Central memory CD8-positive, alpha-beta T cell (primary cell): ENCODE results near the gene MACF1.

Source experiments
- ATAC-seq: fragments of 150-1000 bp; cut with Tn5 transposase; replicated peaks from 2 replicates; pipeline ENCODE4 v1.10.0; 2022; ENCODE audit warnings: mild to moderate bottlenecking, moderate FRiP score, moderate number of reproducible peaks; ENCODE audit not compliant: poor library complexity, severe bottlenecking; ENCODE audit errors: extremely low read depth
- DNase-seq, 2 donors: peaks; one replicate each; pipeline ENCODE4 v3.0.0; 2021; ENCODE audit warnings: low spot score in 2 of 2
- H3K27ac Mint-ChIP-seq: one replicate; pipeline ENCODE4 v1.8.0; 2022; ENCODE audit warnings: low read depth, mild to moderate bottlenecking, moderate library complexity, mixed read lengths
- H3K27me3 Mint-ChIP-seq: one replicate; pipeline ENCODE4 v1.8.0; 2022; ENCODE audit warnings: mixed read lengths
- H3K36me3 Mint-ChIP-seq: one replicate; pipeline ENCODE4 v1.8.0; 2022; ENCODE audit warnings: mild to moderate bottlenecking, moderate library complexity, mixed read lengths; ENCODE audit not compliant: insufficient read depth
- H3K4me1 Mint-ChIP-seq: one replicate; pipeline ENCODE4 v1.8.0; 2022; ENCODE audit warnings: mixed read lengths
- H3K4me3 Mint-ChIP-seq: one replicate; pipeline ENCODE4 v1.8.0; 2022; ENCODE audit warnings: mild to moderate bottlenecking, moderate library complexity, mixed read lengths
- H3K9me3 Mint-ChIP-seq: one replicate; pipeline ENCODE4 v1.8.0; 2022; ENCODE audit warnings: mixed read lengths

Gene MACF1

GRCh38 chr1:39425151-39425550 is 220.7 kb downstream of the MACF1 start:
- ATAC-seq, result no peak
- H3K27me3 Mint-ChIP-seq, result no peaks in the 10 kb centered on the region
- DNase-seq, result no peak
- peaks cover 34% of the 10 kb centered on the region for H3K4me1 Mint-ChIP-seq
- H3K4me3 Mint-ChIP-seq, result no peak overlapping the region
- no peaks in the 10 kb centered on the region for H3K9me3 Mint-ChIP-seq
- H3K36me3 Mint-ChIP-seq, result peaks cover 73% of the 10 kb centered on the region
- peak overlapping the region; percentile 63 for H3K27ac Mint-ChIP-seq

- Mint-ChIP-seq H3K9me3 (no peaks in the 10 kb centered on the region), H3K4me1 (peaks cover 39% of the 10 kb centered on the region), H3K27ac (peak overlapping the region; percentile 63), H3K36me3 (peaks cover 77% of the 10 kb centered on the region), H3K27me3 (no peaks in the 10 kb centered on the region), H3K4me3 (no peak overlapping the region)
- ATAC-seq (no peak), DNase-seq (no peak)
Observed at GRCh38 chr1:39425634-39426033, 221.1 kb downstream of the MACF1 start.

GRCh38 chr1:39426346-39426745 is 221.9 kb downstream of the MACF1 start:
- no peaks in the 10 kb centered on the region for H3K27me3 Mint-ChIP-seq
- no peaks in the 10 kb centered on the region for H3K9me3 Mint-ChIP-seq
- ATAC-seq (no peak), DNase-seq (no peak)
- peaks cover 41% of the 10 kb centered on the region for H3K4me1 Mint-ChIP-seq
- H3K36me3 Mint-ChIP-seq, result peaks cover 79% of the 10 kb centered on the region
- H3K27ac Mint-ChIP-seq, result peak overlapping the region; percentile 35
- no peak overlapping the region for H3K4me3 Mint-ChIP-seq

GRCh38 chr1:39427374-39427773 is 222.9 kb downstream of the MACF1 start:
- H3K27me3 Mint-ChIP-seq, result no peaks in the 10 kb centered on the region
- H3K36me3 Mint-ChIP-seq, result peaks cover 78% of the 10 kb centered on the region
- ATAC-seq (no peak), DNase-seq (no peak)
- H3K27ac Mint-ChIP-seq, result peak overlapping the region; percentile 35
- no peaks in the 10 kb centered on the region for H3K9me3 Mint-ChIP-seq
- H3K4me1 Mint-ChIP-seq, result peaks cover 40% of the 10 kb centered on the region
- H3K4me3 Mint-ChIP-seq, result no peak overlapping the region

GRCh38 chr1:39427912-39428311 is 223.4 kb downstream of the MACF1 start:
- H3K27ac Mint-ChIP-seq, result no peak overlapping the region
- DNase-seq (no peak), ATAC-seq (no peak)
- H3K9me3 Mint-ChIP-seq, result no peaks in the 10 kb centered on the region
- peaks cover 38% of the 10 kb centered on the region for H3K4me1 Mint-ChIP-seq
- H3K36me3 Mint-ChIP-seq, result peaks cover 77% of the 10 kb centered on the region
- H3K4me3 Mint-ChIP-seq, result no peak overlapping the region
- no peaks in the 10 kb centered on the region for H3K27me3 Mint-ChIP-seq

GRCh38 chr1:39431927-39432326 is 227.4 kb downstream of the MACF1 start:
- Mint-ChIP-seq H3K27me3 (no peaks in the 10 kb centered on the region), H3K4me1 (peaks cover 16% of the 10 kb centered on the region), H3K36me3 (peaks cover 78% of the 10 kb centered on the region), H3K9me3 (no peaks in the 10 kb centered on the region), H3K27ac (peak overlapping the region; percentile 72), H3K4me3 (no peak overlapping the region)
- ATAC-seq (no peak), DNase-seq (no peak)

- ATAC-seq (no peak), DNase-seq (no peak)
- H3K27ac Mint-ChIP-seq, result peak overlapping the region; percentile 42
- H3K27me3 Mint-ChIP-seq, result no peaks in the 10 kb centered on the region
- peaks cover 77% of the 10 kb centered on the region for H3K36me3 Mint-ChIP-seq
- H3K9me3 Mint-ChIP-seq, result no peaks in the 10 kb centered on the region
- no peak overlapping the region for H3K4me3 Mint-ChIP-seq
- H3K4me1 Mint-ChIP-seq, result peaks cover 15% of the 10 kb centered on the region
Observed at GRCh38 chr1:39434797-39435395, 230.4 kb downstream of the MACF1 start.

GRCh38 chr1:39435597-39435996 is 231.1 kb downstream of the MACF1 start:
- Mint-ChIP-seq H3K27ac (peak overlapping the region; percentile 42), H3K36me3 (peaks cover 80% of the 10 kb centered on the region), H3K27me3 (no peaks in the 10 kb centered on the region), H3K9me3 (no peaks in the 10 kb centered on the region), H3K4me1 (peaks cover 10% of the 10 kb centered on the region), H3K4me3 (no peak overlapping the region)
- DNase-seq (no peak), ATAC-seq (no peak)

GRCh38 chr1:39436842-39437241 is 232.3 kb downstream of the MACF1 start:
- Mint-ChIP-seq H3K9me3 (no peaks in the 10 kb centered on the region), H3K27ac (no peak overlapping the region), H3K36me3 (peaks cover 78% of the 10 kb centered on the region), H3K27me3 (no peaks in the 10 kb centered on the region), H3K4me3 (no peak overlapping the region), H3K4me1 (no peaks in the 10 kb centered on the region)
- DNase-seq (no peak), ATAC-seq (no peak)

GRCh38 chr1:39438042-39438441 is 233.5 kb downstream of the MACF1 start:
- H3K36me3 Mint-ChIP-seq, result peaks cover 81% of the 10 kb centered on the region
- H3K9me3 Mint-ChIP-seq, result no peaks in the 10 kb centered on the region
- peak overlapping the region; percentile 29 for H3K27ac Mint-ChIP-seq
- H3K27me3 Mint-ChIP-seq, result no peaks in the 10 kb centered on the region
- DNase-seq, result no peak
- no peak for ATAC-seq
- H3K4me3 Mint-ChIP-seq, result no peak overlapping the region
- H3K4me1 Mint-ChIP-seq, result no peaks in the 10 kb centered on the region

GRCh38 chr1:39440856-39441255 is 236.4 kb downstream of the MACF1 start:
- no peak overlapping the region for H3K4me3 Mint-ChIP-seq
- no peaks in the 10 kb centered on the region for H3K27me3 Mint-ChIP-seq
- H3K36me3 Mint-ChIP-seq, result peaks cover 91% of the 10 kb centered on the region
- ATAC-seq, result no peak
- H3K9me3 Mint-ChIP-seq, result no peaks in the 10 kb centered on the region
- no peak for DNase-seq
- H3K4me1 Mint-ChIP-seq, result peaks cover 7% of the 10 kb centered on the region
- H3K27ac Mint-ChIP-seq, result peak overlapping the region; percentile 7

- DNase-seq (no peak), ATAC-seq (no peak)
- Mint-ChIP-seq H3K4me3 (no peak overlapping the region), H3K9me3 (no peaks in the 10 kb centered on the region), H3K27me3 (no peaks in the 10 kb centered on the region), H3K27ac (peak overlapping the region; percentile 84), H3K36me3 (peaks cover 88% of the 10 kb centered on the region), H3K4me1 (peaks cover 7% of the 10 kb centered on the region)
Observed at GRCh38 chr1:39441797-39442196, 237.3 kb downstream of the MACF1 start.

GRCh38 chr1:39445573-39445972 is 241.1 kb downstream of the MACF1 start:
- Mint-ChIP-seq H3K4me3 (no peak overlapping the region), H3K27me3 (no peaks in the 10 kb centered on the region), H3K36me3 (peaks cover 87% of the 10 kb centered on the region), H3K9me3 (no peaks in the 10 kb centered on the region), H3K27ac (no peak overlapping the region), H3K4me1 (peaks cover 7% of the 10 kb centered on the region)
- ATAC-seq (no peak), DNase-seq (no peak)
